Measurements from ENCODE around the gene CYBA.

The CYBA gene

GRCh38 chr16:88605186-88606147 lies 45.4 kb downstream of the CYBA start:
- no peak for TF ChIP-seq POLR2A (IDR thresholded peaks at IDR 0.05; ENCODE audit: low read depth, low read length)
- FAIRE-seq: no peak

GRCh38 chr16:88602091-88602490 lies 48.8 kb downstream of the CYBA start:
- DNase-seq (ENCODE audit: insufficient read length, low spot score) (no peak), FAIRE-seq (no peak)
- TF ChIP-seq POLR2A (IDR thresholded peaks at IDR 0.05; ENCODE audit: low read depth, low read length): no peak

More at GRCh38 chr16:88605186-88606147, 45.4 kb downstream of the CYBA start:
- DNase-seq (ENCODE audit: insufficient read length, low spot score): no peak

- DNase-seq (ENCODE audit: insufficient read length, low spot score): no peak
- no peak for FAIRE-seq
- TF ChIP-seq POLR2A (IDR thresholded peaks at IDR 0.05; ENCODE audit: low read depth, low read length): no peak
Measured at GRCh38 chr16:88601313-88602036, 49.4 kb downstream of the CYBA start.

- DNase-seq (ENCODE audit: insufficient read length, low spot score): no peak
- no peak for TF ChIP-seq POLR2A (IDR thresholded peaks at IDR 0.05; ENCODE audit: low read depth, low read length)
- no peak for FAIRE-seq
Measured at GRCh38 chr16:88600539-88600896, 50.3 kb downstream of the CYBA start.

GRCh38 chr16:88599825-88600538 lies 50.9 kb downstream of the CYBA start:
- no peak for TF ChIP-seq POLR2A (IDR thresholded peaks at IDR 0.05; ENCODE audit: low read depth, low read length)
- no peak for FAIRE-seq
- DNase-seq (ENCODE audit: insufficient read length, low spot score): no peak

GRCh38 chr16:88599092-88599733 lies 51.6 kb downstream of the CYBA start:
- DNase-seq (ENCODE audit: insufficient read length, low spot score): no peak
- no peak for FAIRE-seq
- TF ChIP-seq POLR2A (IDR thresholded peaks at IDR 0.05; ENCODE audit: low read depth, low read length): no peak

- no peak for TF ChIP-seq POLR2A (IDR thresholded peaks at IDR 0.05; ENCODE audit: low read depth, low read length)
- no peak for FAIRE-seq
Measured at GRCh38 chr16:88597856-88598491, 52.9 kb downstream of the CYBA start.

GRCh38 chr16:88596483-88596882 lies 54.4 kb downstream of the CYBA start:
- no peak for FAIRE-seq
- no peak for TF ChIP-seq POLR2A (IDR thresholded peaks at IDR 0.05; ENCODE audit: low read depth, low read length)
- DNase-seq (ENCODE audit: insufficient read length, low spot score): no peak

More at GRCh38 chr16:88597856-88598491, 52.9 kb downstream of the CYBA start:
- no peak for DNase-seq (ENCODE audit: insufficient read length, low spot score)

- no peak for TF ChIP-seq POLR2A (IDR thresholded peaks at IDR 0.05; ENCODE audit: low read depth, low read length)
Measured at GRCh38 chr16:88595921-88596320, 54.9 kb downstream of the CYBA start.

GRCh38 chr16:88595101-88595500 lies 55.8 kb downstream of the CYBA start:
- no peak for DNase-seq (ENCODE audit: insufficient read length, low spot score)
- no peak for FAIRE-seq
- no peak for TF ChIP-seq POLR2A (IDR thresholded peaks at IDR 0.05; ENCODE audit: low read depth, low read length)

More at GRCh38 chr16:88595921-88596320, 54.9 kb downstream of the CYBA start:
- DNase-seq (ENCODE audit: insufficient read length, low spot score) (no peak), FAIRE-seq (no peak)

- DNase-seq (ENCODE audit: insufficient read length, low spot score): no peak
- FAIRE-seq: no peak
- no peak for TF ChIP-seq POLR2A (IDR thresholded peaks at IDR 0.05; ENCODE audit: low read depth, low read length)
Measured at GRCh38 chr16:88593910-88594309, 56.9 kb downstream of the CYBA start.

GRCh38 chr16:88593489-88593888 lies 57.4 kb downstream of the CYBA start:
- DNase-seq (ENCODE audit: insufficient read length, low spot score): no peak
- TF ChIP-seq POLR2A (IDR thresholded peaks at IDR 0.05; ENCODE audit: low read depth, low read length): no peak
- no peak for FAIRE-seq
